ENCODE results near the gene PROC.

DNA sequence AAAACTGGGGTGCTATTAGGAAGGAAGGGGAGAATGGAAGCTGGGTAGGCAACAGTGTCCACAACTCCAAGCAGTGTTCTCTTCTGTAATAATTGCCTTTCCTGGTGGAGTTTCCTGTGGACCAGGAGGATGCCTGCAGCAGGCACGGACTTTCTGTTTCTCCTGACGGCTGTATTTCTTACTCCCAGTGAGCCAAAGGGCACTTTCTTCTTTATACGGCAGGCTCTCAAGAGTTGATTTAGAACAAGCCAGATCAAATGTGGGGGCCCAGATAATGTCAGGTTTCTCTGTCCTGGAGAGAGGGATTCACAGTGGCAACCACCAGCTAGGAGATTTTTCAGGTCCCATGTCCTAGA is 13.0 kb upstream of the PROC start:
- TF ChIP-seq POLR2A (IDR thresholded peaks at IDR 0.05; ENCODE audit: low read depth, low read length) (no peak), POLR2AphosphoS5 (IDR thresholded peaks at IDR 0.05; ENCODE audit: low read depth, low read length) (no peak), PAX5 (IDR thresholded peaks at IDR 0.05; ENCODE audit: insufficient read depth, low read length, severe bottlenecking) (no peak), TAF1 (IDR thresholded peaks at IDR 0.05; ENCODE audit: low read depth, low read length) (no peak), SPI1 (IDR thresholded peaks at IDR 0.05; ENCODE audit: low read depth, low read length) (no peak), POU2F2 (IDR thresholded peaks at IDR 0.05; ENCODE audit: low read depth, low read length) (no peak)
